ENCODE data around the gene SFXN4. TPM values are rescaled to one million over a fixed set of nuclear protein-coding genes. Genes with fewer than 3 reads are reported as not detected.

The SFXN4 gene
- total and polyA plus RNA-seq, 9 of the 15 experiments (the other 6 are each of a cell fraction or from before 2014, with no cell fraction given) = 40.1 to 97.8 (median 54.5) TPM

DNA sequence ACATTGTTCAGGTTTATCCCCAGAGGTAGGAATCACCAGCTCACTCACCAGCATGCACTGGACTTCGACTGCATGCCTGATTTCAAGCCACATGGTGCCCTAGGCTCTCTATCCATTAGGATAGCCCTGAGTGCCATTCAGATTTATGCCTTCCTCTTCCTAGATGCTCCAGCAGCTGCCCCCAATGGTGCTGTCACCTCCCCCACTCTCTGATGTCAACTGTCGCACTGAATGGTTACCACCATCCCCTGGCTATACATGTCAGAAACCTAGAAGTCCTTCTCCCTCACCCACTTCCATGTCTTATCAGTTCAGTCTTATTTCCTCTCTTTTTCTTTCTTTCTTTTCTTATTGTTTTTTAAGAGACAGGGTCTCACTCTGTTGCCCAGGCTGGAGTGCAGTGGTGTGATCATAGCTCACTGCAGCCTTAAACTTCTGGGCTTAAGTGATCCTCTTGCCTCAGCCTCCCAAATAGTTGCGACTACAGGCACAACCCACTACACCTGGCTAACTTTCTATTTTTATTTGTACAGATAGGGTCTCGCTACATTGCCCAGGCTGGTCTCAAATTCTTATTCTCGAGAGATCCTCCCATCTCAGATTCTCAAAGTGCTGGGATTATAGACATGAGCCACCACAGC, 2.9 kb downstream of the SFXN4 start (continued):
- TF ChIP-seq SIX5 (IDR thresholded peaks at IDR 0.05; ENCODE audit: borderline replicate concordance in 1 of 2, insufficient read depth in 1 of 2, low read depth in 1 of 2, low read length in 2 of 2) (no peak), CBX1 (IDR thresholded peaks at IDR 0.05; ENCODE audit: low read depth) (no peak), SOX6 (IDR thresholded peaks at IDR 0.05) (peak; percentile 57; the same call in 1 of the 2 replicates), PRPF4 (IDR thresholded peaks at IDR 0.05; ENCODE audit: insufficient read depth, low read depth, low read length, poor library complexity, severe bottlenecking) (no peak), HDAC6 (IDR thresholded peaks at IDR 0.05; ENCODE audit: low read depth, low read length) (no peak), HEY1 (CRISPR knock-in tag; IDR thresholded peaks at IDR 0.05; ENCODE audit: borderline replicate concordance) (no peak), MEIS2 (IDR thresholded peaks at IDR 0.05; ENCODE audit: partially characterized antibody) (peak; percentile 29), XRCC3 (IDR thresholded peaks at IDR 0.05) (no peak), POLR2AphosphoS5 (IDR thresholded peaks at IDR 0.05; ENCODE audit: control insufficient read depth, insufficient read depth, low read depth, low read length) (no peak), NR4A1 (CRISPR knock-in tag; IDR thresholded peaks at IDR 0.05) (no peak), NR4A1 (tag; IDR thresholded peaks at IDR 0.05) (no peak), TEAD1 (CRISPR knock-in tag; IDR thresholded peaks at IDR 0.05) (no peak), ZNF143 (CRISPR knock-in tag; IDR thresholded peaks at IDR 0.05) (no peak), JUN (IDR thresholded peaks at IDR 0.05; ENCODE audit: borderline replicate concordance, low read depth, low read length) (no peak), JUN (CRISPR knock-in tag; IDR thresholded peaks at IDR 0.05; ENCODE audit: borderline replicate concordance) (no peak), KAT7 (CRISPR knock-in tag; IDR thresholded peaks at IDR 0.05; ENCODE audit: borderline replicate concordance) (no peak), SMAD3 (CRISPR knock-in tag; conservative IDR thresholded peaks at IDR 0.05) (no peak), MYC (IDR thresholded peaks at IDR 0.05; ENCODE audit: low read depth, low read length) (no peak), MYC (CRISPR knock-in tag; IDR thresholded peaks at IDR 0.05; ENCODE audit: borderline replicate concordance, low read depth) (no peak), POLR2B (IDR thresholded peaks at IDR 0.05; ENCODE audit: low read depth, partially characterized antibody) (no peak), HBP1 (CRISPR knock-in tag; IDR thresholded peaks at IDR 0.05) (no peak), ZNF583 (CRISPR knock-in tag; IDR thresholded peaks at IDR 0.05) (no peak), THRB (CRISPR knock-in tag; conservative IDR thresholded peaks at IDR 0.05) (no peak), ZNF507 (tag; conservative IDR thresholded peaks at IDR 0.05) (no peak)
- TF ChIP-seq, protein P1, sequence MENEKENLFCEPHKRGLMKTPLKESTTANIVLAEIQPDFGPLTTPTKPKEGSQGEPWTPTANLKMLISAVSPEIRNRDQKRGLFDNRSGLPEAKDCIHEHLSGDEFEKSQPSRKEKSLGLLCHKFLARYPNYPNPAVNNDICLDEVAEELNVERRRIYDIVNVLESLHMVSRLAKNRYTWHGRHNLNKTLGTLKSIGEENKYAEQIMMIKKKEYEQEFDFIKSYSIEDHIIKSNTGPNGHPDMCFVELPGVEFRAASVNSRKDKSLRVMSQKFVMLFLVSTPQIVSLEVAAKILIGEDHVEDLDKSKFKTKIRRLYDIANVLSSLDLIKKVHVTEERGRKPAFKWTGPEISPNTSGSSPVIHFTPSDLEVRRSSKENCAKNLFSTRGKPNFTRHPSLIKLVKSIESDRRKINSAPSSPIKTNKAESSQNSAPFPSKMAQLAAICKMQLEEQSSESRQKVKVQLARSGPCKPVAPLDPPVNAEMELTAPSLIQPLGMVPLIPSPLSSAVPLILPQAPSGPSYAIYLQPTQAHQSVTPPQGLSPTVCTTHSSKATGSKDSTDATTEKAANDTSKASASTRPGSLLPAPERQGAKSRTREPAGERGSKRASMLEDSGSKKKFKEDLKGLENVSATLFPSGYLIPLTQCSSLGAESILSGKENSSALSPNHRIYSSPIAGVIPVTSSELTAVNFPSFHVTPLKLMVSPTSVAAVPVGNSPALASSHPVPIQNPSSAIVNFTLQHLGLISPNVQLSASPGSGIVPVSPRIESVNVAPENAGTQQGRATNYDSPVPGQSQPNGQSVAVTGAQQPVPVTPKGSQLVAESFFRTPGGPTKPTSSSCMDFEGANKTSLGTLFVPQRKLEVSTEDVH (IDR thresholded peaks at IDR 0.05; ENCODE audit: low read depth, partially characterized antibody) = no peak
